Liver (tissue), 9 donors: ENCODE measurements around the gene KCNS1. TPM values are rescaled to one million over a fixed set of nuclear protein-coding genes. Genes with fewer than 3 reads are reported as not detected.

ENCODE experiments used
- DNase-seq: peaks from one replicate; pipeline ENCODE4 v3.0.0-alpha.2; 2017; ENCODE audit warnings: low spot score
- H3K27ac ChIP-seq, 2 donors: one replicate each; pipeline ENCODE4 v1.7.0; 2013; ENCODE audit warnings: inconsistent platforms in 2 of 2, low read length in 2 of 2, control low read depth in 1 of 2, low read depth in 1 of 2, mild to moderate bottlenecking in 1 of 2
- H3K27me3 ChIP-seq, 4 donors: one replicate each; pipeline versions ENCODE4 v1.6.1 to v1.7.0; 2013; ENCODE audit warnings: low read length in 3 of 4, inconsistent platforms in 1 of 4, mild to moderate bottlenecking in 1 of 4, moderate library complexity in 1 of 4; ENCODE audit not compliant: control insufficient read depth in 4 of 4, insufficient read depth in 4 of 4
- H3K36me3 ChIP-seq, 4 donors: one replicate each; pipeline versions ENCODE4 v1.6.1 to v1.7.0; 2013; ENCODE audit warnings: low read length in 3 of 4, mild to moderate bottlenecking in 3 of 4, low read depth in 1 of 4, moderate library complexity in 1 of 4; ENCODE audit not compliant: control insufficient read depth in 4 of 4, insufficient read depth in 3 of 4
- H3K4me1 ChIP-seq, 4 donors: one replicate each; pipeline versions ENCODE4 v1.6.1 to v1.7.0; 2013; ENCODE audit warnings: low read length in 3 of 4, mild to moderate bottlenecking in 3 of 4, moderate library complexity in 1 of 4; ENCODE audit not compliant: control insufficient read depth in 4 of 4, insufficient read depth in 4 of 4
- H3K4me3 ChIP-seq, 3 donors: one replicate each; pipeline versions ENCODE4 v1.6.1 to v1.7.0; 2013; ENCODE audit warnings: low read length in 3 of 3, control low read depth in 1 of 3, low read depth in 1 of 3, mild to moderate bottlenecking in 1 of 3
- H3K9ac ChIP-seq, 2 donors: one replicate each; pipeline ENCODE4 v1.7.0; 2013; ENCODE audit warnings: low read length in 2 of 2, mild to moderate bottlenecking in 2 of 2, moderate library complexity in 2 of 2, control low read depth in 1 of 2, low read depth in 1 of 2
- H3K9me3 ChIP-seq, 4 donors: one replicate each; pipeline versions ENCODE4 v1.6.1 to v1.7.0; 2013; ENCODE audit warnings: low read length in 3 of 4; ENCODE audit not compliant: control insufficient read depth in 4 of 4
- CTCF ChIP-seq: fragments of 150-350 bp; IDR thresholded peaks from 2 replicates; pipeline ENCODE4 v1.5.1; 2017; ENCODE audit warnings: improper control_type of control experiment, low read depth, low read length; ENCODE audit not compliant: missing input control
- FOXA1 ChIP-seq: IDR thresholded peaks from 2 replicates; pipeline ENCODE4 v1.6.1; 2016; ENCODE audit warnings: antibody characterized with exemption
- GABPA ChIP-seq, 2 donors: IDR thresholded peaks in 1 of 2; conservative IDR thresholded peaks in 1 of 2; 2 replicates each; pipeline ENCODE4 v1.6.1; 2016; ENCODE audit warnings: antibody characterized with exemption in 2 of 2, mild to moderate bottlenecking in 1 of 2, moderate library complexity in 1 of 2
- HNF4A ChIP-seq, 2 donors: conservative IDR thresholded peaks; 2 replicates each; pipeline ENCODE4 v1.6.1; 2016; ENCODE audit warnings: antibody characterized with exemption in 2 of 2, mild to moderate bottlenecking in 2 of 2
- HNF4G ChIP-seq: IDR thresholded peaks from 2 replicates; pipeline ENCODE4 v1.6.1; 2016; ENCODE audit warnings: antibody characterized with exemption
- JUND ChIP-seq, 2 donors: IDR thresholded peaks; 2 replicates each; pipeline ENCODE4 v1.6.1; 2016; ENCODE audit warnings: antibody characterized with exemption in 2 of 2
- MAX ChIP-seq: IDR thresholded peaks from 2 replicates; pipeline ENCODE4 v1.6.1; 2016; ENCODE audit warnings: antibody characterized with exemption
- RXRA ChIP-seq, 2 donors: IDR thresholded peaks; 2 replicates each; pipeline ENCODE4 v1.6.1; 2017 to 2018; ENCODE audit warnings: antibody characterized with exemption in 2 of 2, mild to moderate bottlenecking in 1 of 2
- TAF1 ChIP-seq: conservative IDR thresholded peaks from 2 replicates; pipeline ENCODE4 v1.6.1; 2016; ENCODE audit warnings: antibody characterized with exemption, mild to moderate bottlenecking
- ZBTB33 ChIP-seq: IDR thresholded peaks from 2 replicates; pipeline ENCODE4 v1.6.1; 2016; ENCODE audit warnings: antibody characterized with exemption
- WGBS: extraction: QIAGEN DNeasy Blood & Tissue Kit; methylation state at CpG from one replicate; pipeline ENCODE4 v1.1.7; 2013; 5-methylcytosine and 5-hydroxymethylcytosine counted together
- polyA plus RNA-seq, 2 donors: library from polyadenylated mRNA; stranded (reverse) in 1 of 2; unstranded in 1 of 2; fragments of 200-250 nt in 1 of 2; fragments of >200 nt in 1 of 2; fragmentation: Nextera tagmentation in 1 of 2; extraction: Ambion mirVana in 1 of 2; gene quantifications; one replicate each; pipeline versions ENCODE4 v1.2.1 to v1.2.3, GENCODE V29; 2013 to 2015
- total RNA-seq, 2 donors: library from RNA; depleted of rRNA; stranded (reverse); fragments of >200 nt; gene quantifications; one replicate each; pipeline ENCODE4 v1.2.3, GENCODE V29; 2014
- donor health status: healthy.
- donor health status: healthy.
- donor health status: healthy.
- donor health status: healthy.
- donor health status: healthy.

KCNS1 gene
- total and polyA plus RNA-seq, 4 donors = 0.02 to 0.09 TPM; not detected in 2

GRCh38 chr20:45103072-45103471 is 2.1 kb upstream of the KCNS1 start:
- no peak overlapping the region for H3K4me3 ChIP-seq
- no peaks in the 10 kb centered on the region for H3K36me3 ChIP-seq
- DNase-seq = no peak
- H3K27ac ChIP-seq = no peak overlapping the region
- H3K9me3 ChIP-seq = no peaks in the 10 kb centered on the region
- TF ChIP-seq CTCF (no peak), ZBTB33 (no peak), FOXA1 (no peak), JUND (IDR thresholded peaks at IDR 0.05) (no peak), GABPA (IDR thresholded peaks at IDR 0.05 in 1 of 2, conservative IDR thresholded peaks at IDR 0.05 in 1 of 2) (no peak), MAX (no peak)
- peaks cover 0 to 2% (median 0%) of the 10 kb centered on the region in 4 donors for H3K27me3 ChIP-seq
- 80% methylated on average over 2 of the region's 2 CpGs for WGBS
- H3K4me1 ChIP-seq = peaks cover 8 to 18% (median 11%) of the 10 kb centered on the region in 4 donors
- no peak overlapping the region for H3K9ac ChIP-seq

- peaks cover 2 to 11% (median 7%) of the 10 kb centered on the region in 4 donors for H3K27me3 ChIP-seq
- no peak overlapping the region for H3K9ac ChIP-seq
- 37% methylated on average over 6 of the region's 6 CpGs for WGBS
- no peaks in the 10 kb centered on the region for H3K9me3 ChIP-seq
- TF ChIP-seq HNF4G (no peak), FOXA1 (no peak), TAF1 (no peak), ZBTB33 (no peak), RXRA (IDR thresholded peaks at IDR 0.05) (peak in 1 of 2 donors; percentile 37), HNF4A (conservative IDR thresholded peaks at IDR 0.05) (peak in 1 of 2 donors; percentile 14)
- H3K4me1 ChIP-seq = peaks cover 11 to 23% (median 16%) of the 10 kb centered on the region in 4 donors
- H3K27ac ChIP-seq = no peak overlapping the region
- no peak for DNase-seq
- H3K36me3 ChIP-seq = no peaks in the 10 kb centered on the region
- no peak overlapping the region for H3K4me3 ChIP-seq
These were observed 465 bp upstream of the KCNS1 start for GRCh38 chr20:45101333-45101850.
